ENCODE data around the gene ATP13A3.

DNA sequence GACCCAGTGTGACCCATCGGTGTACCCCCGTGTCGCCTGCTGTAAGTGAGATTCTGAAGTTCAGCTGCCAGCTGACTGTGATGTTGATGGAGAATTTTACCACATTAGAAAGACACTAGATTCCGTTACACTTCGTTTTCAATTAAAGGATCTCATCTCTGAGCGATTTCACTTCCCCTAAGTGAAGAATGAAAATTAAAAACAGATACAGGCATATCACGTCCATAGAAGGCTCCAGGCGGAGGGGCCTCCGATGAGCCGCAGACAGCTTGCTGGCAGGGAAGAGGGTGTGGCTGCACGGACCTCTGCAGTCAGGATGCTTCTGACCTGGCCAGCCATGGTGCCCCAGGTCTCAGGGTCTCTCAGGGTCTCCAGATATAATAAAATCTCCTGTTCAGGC, 129.1 kb downstream of the ATP13A3 start:
- TF ChIP-seq, protein P1, sequence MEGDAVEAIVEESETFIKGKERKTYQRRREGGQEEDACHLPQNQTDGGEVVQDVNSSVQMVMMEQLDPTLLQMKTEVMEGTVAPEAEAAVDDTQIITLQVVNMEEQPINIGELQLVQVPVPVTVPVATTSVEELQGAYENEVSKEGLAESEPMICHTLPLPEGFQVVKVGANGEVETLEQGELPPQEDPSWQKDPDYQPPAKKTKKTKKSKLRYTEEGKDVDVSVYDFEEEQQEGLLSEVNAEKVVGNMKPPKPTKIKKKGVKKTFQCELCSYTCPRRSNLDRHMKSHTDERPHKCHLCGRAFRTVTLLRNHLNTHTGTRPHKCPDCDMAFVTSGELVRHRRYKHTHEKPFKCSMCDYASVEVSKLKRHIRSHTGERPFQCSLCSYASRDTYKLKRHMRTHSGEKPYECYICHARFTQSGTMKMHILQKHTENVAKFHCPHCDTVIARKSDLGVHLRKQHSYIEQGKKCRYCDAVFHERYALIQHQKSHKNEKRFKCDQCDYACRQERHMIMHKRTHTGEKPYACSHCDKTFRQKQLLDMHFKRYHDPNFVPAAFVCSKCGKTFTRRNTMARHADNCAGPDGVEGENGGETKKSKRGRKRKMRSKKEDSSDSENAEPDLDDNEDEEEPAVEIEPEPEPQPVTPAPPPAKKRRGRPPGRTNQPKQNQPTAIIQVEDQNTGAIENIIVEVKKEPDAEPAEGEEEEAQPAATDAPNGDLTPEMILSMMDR (conservative IDR thresholded peaks at IDR 0.05; ENCODE audit: low read length): no peak
- no peak for TF ChIP-seq EZH2phosphoT487 (IDR thresholded peaks at IDR 0.05; ENCODE audit: borderline replicate concordance, low read depth, low read length)
